Psoas muscle (tissue), 8 donors: ENCODE results near the gene CIPC. TPM values are rescaled to one million over a fixed set of nuclear protein-coding genes. Genes with fewer than 3 reads are reported as not detected.

Source experiments
- ATAC-seq, 4 donors: fragments of 200-7000 bp; cut with Tn5 transposase; one replicate each; pipeline ENCODE4 v1.9.1; 2020; ENCODE audit warnings: moderate library complexity in 3 of 4, mild to moderate bottlenecking in 2 of 4
- DNase-seq, 2 donors: peaks; one replicate each; pipeline ENCODE4 v3.0.0-alpha.2; 2020
- H3K27ac ChIP-seq: fragments of 200-600 bp; one replicate; pipeline ENCODE4 v1.8.0; 2022
- H3K27me3 ChIP-seq, 3 donors: fragments of 200-600 bp in 1 of 3; one replicate each; pipeline versions ENCODE4 v1.6.1 to v1.8.0; 2013 to 2022; ENCODE audit warnings: low read length in 2 of 3, mild to moderate bottlenecking in 2 of 3, moderate library complexity in 1 of 3; ENCODE audit not compliant: insufficient read depth in 3 of 3
- H3K36me3 ChIP-seq, 2 donors: fragments of 200-600 bp in 1 of 2; one replicate each; pipeline versions ENCODE4 v1.6.1 to v1.8.0; 2013 to 2022; ENCODE audit warnings: low read depth in 1 of 2, mild to moderate bottlenecking in 1 of 2, moderate library complexity in 1 of 2; ENCODE audit not compliant: insufficient read depth in 1 of 2
- H3K4me1 ChIP-seq: fragments of 200-600 bp; one replicate; pipeline ENCODE4 v1.8.0; 2022
- H3K4me3 ChIP-seq: fragments of 200-600 bp; one replicate; pipeline ENCODE4 v1.8.0; 2022; ENCODE audit warnings: mild to moderate bottlenecking
- H3K9me3 ChIP-seq: fragments of 200-600 bp; one replicate; pipeline ENCODE4 v1.8.0; 2022
- WGBS, 3 donors: extraction: QIAGEN DNeasy Blood & Tissue Kit; methylation state at CpG; one replicate each; pipeline versions ENCODE4 v1.1.6 to v1.1.7; 2013; 5-methylcytosine and 5-hydroxymethylcytosine counted together
- intact Hi-C, 2 donors: fragments of 100-400 bp; cut with DNase I; formaldehyde crosslinking; loops; one replicate each; pipeline versions ENCODE4 v1.11.0 to v1.14.2; 2022
- polyA plus RNA-seq, 3 donors: library from polyadenylated mRNA; stranded (reverse); fragments of 200-250 nt; gene quantifications; one replicate each; pipeline ENCODE4 v1.2.3, GENCODE V29; 2013
- total RNA-seq, 4 donors: library from RNA; stranded (reverse); fragmentation: NEBNext Ultra II Directional in 2 of 4; extraction: Animal tissue kit (Norgen Biotek cat#: 25700) in 2 of 4; gene quantifications; one replicate each; pipeline versions ENCODE4 v1.2.1 to v1.2.4, GENCODE V29; 2021 to 2023
- TF ChIP-seq, protein P1 (sequence below): fragments of 200-600 bp; IDR thresholded peaks from one replicate; pipeline ENCODE4 v1.8.0; 2022; ENCODE audit warnings: antibody characterized with exemption
- donor health status: healthy with polysubstance abuse.
- donor health status: DM: no; HTN: no; CAD: no; lungs with moderate emphysema.
- donor health status: Bipolar disorder and iron deficiency.
- donor health status: healthy.
- donor health status: DM: yes; HTN: yes; CAD: no.
- donor health status: DM: no; HTN: no; CAD: no.
- donor health status: DM: no; HTN: no; CAD: no.
- donor health status: DM: yes; HTN: yes; CAD: no.

CIPC gene
- total and polyA plus RNA-seq, 7 donors: 23.1 to 133 (median 101) TPM

DNA sequence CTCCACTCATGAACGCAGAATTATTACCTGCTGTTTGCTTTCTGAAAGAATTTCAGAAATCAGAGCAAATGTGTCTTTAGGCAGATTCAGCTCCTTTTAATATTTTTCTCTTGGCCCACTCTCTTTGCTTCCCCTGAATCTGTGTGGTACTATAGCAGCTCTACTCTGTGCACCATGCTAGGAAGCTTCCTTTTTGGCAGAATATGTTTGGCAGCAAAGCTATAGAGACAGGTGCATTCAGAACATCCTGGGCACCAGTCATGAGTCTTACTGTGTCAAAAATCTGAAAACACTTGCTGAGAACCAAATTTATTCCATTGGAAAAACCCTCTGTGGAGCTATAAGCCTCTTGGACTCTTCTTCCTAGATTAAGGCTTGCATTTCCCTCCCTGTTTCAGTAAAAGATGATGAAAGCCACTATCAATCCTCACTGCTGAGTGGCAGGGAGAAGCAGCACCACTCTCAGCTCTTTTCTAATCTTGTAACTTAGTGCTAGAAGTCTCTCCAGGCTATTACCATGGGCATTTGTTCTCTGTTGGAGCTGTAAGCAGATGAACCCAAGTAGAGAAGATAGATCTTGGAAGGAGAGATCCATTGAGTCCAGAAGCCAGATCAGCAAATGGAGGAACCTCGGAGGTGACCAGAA, 18.2 kb downstream of the CIPC start:
- Histone ChIP-seq H3K4me3 (no peak overlapping the region), H3K27me3 (no peaks in the 10 kb centered on the region), H3K36me3 (peaks cover 8 to 82% of the 10 kb centered on the region in 2 donors), H3K9me3 (no peaks in the 10 kb centered on the region), H3K4me1 (peaks cover 49% of the 10 kb centered on the region), H3K27ac (peak overlapping the region; percentile 76)
- TF ChIP-seq, protein P1, sequence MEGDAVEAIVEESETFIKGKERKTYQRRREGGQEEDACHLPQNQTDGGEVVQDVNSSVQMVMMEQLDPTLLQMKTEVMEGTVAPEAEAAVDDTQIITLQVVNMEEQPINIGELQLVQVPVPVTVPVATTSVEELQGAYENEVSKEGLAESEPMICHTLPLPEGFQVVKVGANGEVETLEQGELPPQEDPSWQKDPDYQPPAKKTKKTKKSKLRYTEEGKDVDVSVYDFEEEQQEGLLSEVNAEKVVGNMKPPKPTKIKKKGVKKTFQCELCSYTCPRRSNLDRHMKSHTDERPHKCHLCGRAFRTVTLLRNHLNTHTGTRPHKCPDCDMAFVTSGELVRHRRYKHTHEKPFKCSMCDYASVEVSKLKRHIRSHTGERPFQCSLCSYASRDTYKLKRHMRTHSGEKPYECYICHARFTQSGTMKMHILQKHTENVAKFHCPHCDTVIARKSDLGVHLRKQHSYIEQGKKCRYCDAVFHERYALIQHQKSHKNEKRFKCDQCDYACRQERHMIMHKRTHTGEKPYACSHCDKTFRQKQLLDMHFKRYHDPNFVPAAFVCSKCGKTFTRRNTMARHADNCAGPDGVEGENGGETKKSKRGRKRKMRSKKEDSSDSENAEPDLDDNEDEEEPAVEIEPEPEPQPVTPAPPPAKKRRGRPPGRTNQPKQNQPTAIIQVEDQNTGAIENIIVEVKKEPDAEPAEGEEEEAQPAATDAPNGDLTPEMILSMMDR: no peak
- DNase-seq: no peak
- intact Hi-C loops: no loop called here
- peak in 3 of 4 donors; percentile 34 to 42 (median 37) for ATAC-seq
- 60 to 88% (median 61%) methylated on average over 2 of the region's 2 CpGs for WGBS, 3 donors

DNA sequence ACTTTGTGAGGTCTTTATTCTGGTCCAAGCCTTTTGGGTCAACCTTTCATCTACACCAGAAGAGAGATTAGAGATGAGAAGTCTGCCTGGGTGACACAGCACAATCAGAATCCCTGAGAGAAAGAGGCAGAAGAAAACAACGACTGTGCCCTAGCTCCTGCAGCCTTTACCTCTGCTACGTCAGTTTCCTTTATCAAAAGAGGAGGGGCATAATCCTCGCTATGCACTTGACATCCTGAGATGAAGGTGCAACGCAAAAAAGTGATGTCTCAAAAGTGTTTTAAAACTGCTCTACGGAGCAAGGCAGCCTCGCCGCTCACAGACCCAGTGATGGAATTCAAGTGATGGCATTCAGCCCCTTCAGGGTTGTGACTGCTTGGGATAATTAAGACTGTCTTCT, 21.8 kb downstream of the CIPC start:
- Histone ChIP-seq H3K4me3 (no peak overlapping the region), H3K27me3 (no peaks in the 10 kb centered on the region), H3K9me3 (no peaks in the 10 kb centered on the region), H3K27ac (peak overlapping the region; percentile 73), H3K4me1 (peaks cover 70% of the 10 kb centered on the region), H3K36me3 (peaks cover 0 to 50% of the 10 kb centered on the region in 2 donors)
- TF ChIP-seq, protein P1: no peak
- ATAC-seq: no peak
- no peak for DNase-seq
- WGBS, 3 donors: 90 to 97% (median 94%) methylated on average over 7 of the region's 7 CpGs
- intact Hi-C loops: no loop called here

DNA sequence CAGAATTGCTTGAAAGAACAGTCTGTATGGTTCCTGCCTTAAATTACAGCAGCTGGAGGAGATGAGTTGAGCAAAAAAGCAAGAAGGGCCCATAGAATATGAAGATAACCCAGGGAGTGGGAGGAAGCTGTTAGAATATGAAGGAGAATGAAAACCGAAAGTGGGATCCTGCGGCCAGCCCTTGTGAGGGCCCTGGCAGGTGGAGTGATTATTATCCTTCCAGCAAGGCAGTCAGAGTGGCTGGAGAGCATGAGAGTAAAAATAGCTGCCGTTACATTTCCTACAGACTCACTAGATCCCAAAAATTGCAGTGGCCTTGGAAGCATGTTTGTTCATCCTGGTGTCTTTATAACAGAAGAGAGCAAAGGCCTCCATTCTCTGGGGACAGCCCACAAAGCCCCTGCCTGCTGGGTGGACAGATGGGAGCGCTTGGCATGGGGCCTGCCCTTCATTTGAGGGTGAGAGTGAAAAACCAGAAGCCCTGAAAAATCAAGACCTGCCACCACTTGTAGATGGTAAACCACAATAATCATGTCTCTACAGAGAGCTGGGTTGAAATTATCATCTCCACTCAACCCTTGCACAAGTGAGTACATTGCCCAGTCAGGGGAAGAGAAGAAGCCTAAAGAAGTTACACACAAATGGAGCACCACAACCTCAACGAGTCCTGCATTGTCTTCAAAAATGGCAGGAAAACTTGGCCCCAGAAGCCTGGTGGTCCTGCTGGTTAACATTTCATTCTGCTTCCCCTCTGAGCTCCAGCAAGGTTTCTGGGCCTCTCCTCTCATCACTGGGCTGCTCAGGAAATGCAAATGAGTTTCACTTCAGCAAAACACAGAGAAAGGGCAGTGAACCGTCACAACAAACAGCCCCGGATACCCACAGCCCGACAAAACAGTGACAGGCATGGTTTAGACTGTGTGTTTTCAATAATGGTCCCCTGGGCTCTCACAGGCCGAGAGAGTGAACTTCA, 23.0 kb downstream of the CIPC start:
- intact Hi-C loops: no loop called here
- Histone ChIP-seq H3K27ac (peak overlapping the region; percentile 73), H3K36me3 (peaks cover 0 to 39% of the 10 kb centered on the region in 2 donors), H3K27me3 (no peaks in the 10 kb centered on the region), H3K9me3 (no peaks in the 10 kb centered on the region), H3K4me1 (peaks cover 66% of the 10 kb centered on the region), H3K4me3 (peak overlapping the region; percentile 28)
- DNase-seq: no peak
- 37 to 50% (median 41%) methylated on average over 9 of the region's 9 CpGs for WGBS, 3 donors
- TF ChIP-seq, protein P1: no peak
- peak; percentile 22 to 63 (median 56) for ATAC-seq

DNA sequence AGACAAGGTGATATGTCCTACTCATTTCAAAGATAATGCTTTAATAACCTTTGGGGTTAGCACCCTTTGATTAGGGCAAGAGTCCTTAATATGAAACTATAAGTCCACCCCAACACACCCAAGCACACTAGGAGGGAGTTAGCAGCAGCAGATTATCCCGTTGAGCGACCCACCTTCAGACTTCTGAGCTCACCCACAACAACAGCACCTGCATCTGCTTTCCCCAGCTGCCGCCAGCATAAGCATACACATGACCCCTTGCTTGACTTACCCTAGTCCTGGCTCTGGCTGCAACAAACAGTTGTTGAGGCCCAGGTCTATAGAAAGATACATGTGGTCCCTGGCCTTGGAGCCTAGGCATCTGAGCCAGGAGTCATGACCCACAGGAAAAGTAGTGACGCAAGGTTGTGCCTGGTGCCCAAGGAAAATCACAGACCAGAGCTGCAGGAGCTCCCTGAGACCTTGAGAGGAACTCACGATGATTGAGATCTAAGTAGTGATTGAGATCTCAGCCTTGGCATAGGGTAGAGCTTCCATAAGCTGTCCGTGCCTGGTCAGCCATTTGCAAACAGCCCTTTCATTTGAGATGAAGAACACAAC, 24.6 kb downstream of the CIPC start:
- DNase-seq: no peak
- Histone ChIP-seq H3K9me3 (no peaks in the 10 kb centered on the region), H3K27ac (peak overlapping the region; percentile 73), H3K4me1 (peaks cover 51% of the 10 kb centered on the region), H3K27me3 (no peaks in the 10 kb centered on the region), H3K36me3 (peaks cover 0 to 32% of the 10 kb centered on the region in 2 donors), H3K4me3 (no peak overlapping the region)
- intact Hi-C loops: no loop called here
- ATAC-seq: peak in 1 of 4 donors; percentile 9
- 67 to 88% (median 83%) methylated on average over 6 of the region's 6 CpGs for WGBS, 3 donors
- TF ChIP-seq, protein P1: no peak
